ENCODE measurements around the gene HLA-DMA. TPM values are rescaled to one million over a fixed set of nuclear protein-coding genes. Genes with fewer than 3 reads are reported as not detected.

HLA-DMA gene
- total RNA-seq, 4 donors from 2014 or later = 28.8 to 85.2 (median 34.9) TPM

DNA sequence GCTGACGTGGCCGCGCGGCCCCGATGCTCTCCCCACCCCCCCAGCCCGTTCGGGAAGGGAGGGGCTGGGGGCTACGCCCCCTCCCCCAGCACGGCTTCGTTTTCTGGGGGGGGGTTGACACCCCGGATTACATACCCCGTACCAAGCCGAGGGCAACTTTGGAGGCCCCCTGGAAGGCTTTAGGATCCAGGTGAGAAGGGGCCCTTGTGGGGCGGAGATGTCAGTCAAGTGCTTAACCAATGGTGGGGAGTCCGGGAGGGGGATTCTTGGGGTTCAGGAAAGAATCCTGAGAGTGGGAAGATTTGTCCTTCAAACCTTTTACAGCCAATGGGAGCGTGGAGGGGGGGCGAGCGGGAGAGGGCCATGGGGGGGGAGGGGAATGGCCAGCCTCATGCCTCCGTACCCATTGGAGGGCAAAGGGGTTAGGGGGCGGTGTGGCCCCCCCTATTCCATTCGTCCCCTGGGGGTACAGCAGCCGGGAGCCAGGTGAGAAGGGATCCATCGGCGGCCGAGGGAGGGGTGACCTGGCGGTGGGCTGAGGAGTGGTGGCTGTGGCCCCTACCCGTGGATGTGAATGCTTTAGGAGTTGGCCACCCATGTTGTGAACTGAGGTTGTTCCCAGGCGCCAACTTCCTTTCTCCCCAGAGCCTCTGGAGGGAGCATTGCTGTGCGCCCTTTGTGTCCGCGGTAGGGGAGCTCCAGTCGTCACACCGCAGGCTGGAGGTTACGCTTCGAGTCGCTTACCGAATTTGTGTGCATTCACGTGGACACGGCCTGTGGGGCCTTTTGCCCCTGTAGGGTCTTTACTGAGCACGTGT, 16.2 kb upstream of the HLA-DMA start:
- Histone ChIP-seq H3K36me3 (peaks cover 0 to 9% (median 0%) of the 10 kb centered on the region in 3 donors), H3K4me1 (peaks cover 0 to 28% (median 20%) of the 10 kb centered on the region in 4 donors), H3K4me3 (peak overlapping the region; percentile 61 to 93 (median 72)), H3K27me3 (no peaks in the 10 kb centered on the region), H3K27ac (peak overlapping the region; percentile 99 to 100 (median 100)), H3K9me3 (no peaks in the 10 kb centered on the region)
- 0% methylated on average over 35 to 39 of the region's 40 CpGs for WGBS, 2 donors
- peak; percentile 55 to 77 for DNase-seq (ENCODE audit: low spot score in 2 of 2)
- TF ChIP-seq, protein P1, sequence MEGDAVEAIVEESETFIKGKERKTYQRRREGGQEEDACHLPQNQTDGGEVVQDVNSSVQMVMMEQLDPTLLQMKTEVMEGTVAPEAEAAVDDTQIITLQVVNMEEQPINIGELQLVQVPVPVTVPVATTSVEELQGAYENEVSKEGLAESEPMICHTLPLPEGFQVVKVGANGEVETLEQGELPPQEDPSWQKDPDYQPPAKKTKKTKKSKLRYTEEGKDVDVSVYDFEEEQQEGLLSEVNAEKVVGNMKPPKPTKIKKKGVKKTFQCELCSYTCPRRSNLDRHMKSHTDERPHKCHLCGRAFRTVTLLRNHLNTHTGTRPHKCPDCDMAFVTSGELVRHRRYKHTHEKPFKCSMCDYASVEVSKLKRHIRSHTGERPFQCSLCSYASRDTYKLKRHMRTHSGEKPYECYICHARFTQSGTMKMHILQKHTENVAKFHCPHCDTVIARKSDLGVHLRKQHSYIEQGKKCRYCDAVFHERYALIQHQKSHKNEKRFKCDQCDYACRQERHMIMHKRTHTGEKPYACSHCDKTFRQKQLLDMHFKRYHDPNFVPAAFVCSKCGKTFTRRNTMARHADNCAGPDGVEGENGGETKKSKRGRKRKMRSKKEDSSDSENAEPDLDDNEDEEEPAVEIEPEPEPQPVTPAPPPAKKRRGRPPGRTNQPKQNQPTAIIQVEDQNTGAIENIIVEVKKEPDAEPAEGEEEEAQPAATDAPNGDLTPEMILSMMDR (IDR thresholded peaks at IDR 0.05) = no peak
- TF ChIP-seq POLR2A (IDR thresholded peaks at IDR 0.05) (peak; percentile 33 to 49), EP300 (IDR thresholded peaks at IDR 0.05) (peak in 1 of 2 donors; percentile 48)

DNA sequence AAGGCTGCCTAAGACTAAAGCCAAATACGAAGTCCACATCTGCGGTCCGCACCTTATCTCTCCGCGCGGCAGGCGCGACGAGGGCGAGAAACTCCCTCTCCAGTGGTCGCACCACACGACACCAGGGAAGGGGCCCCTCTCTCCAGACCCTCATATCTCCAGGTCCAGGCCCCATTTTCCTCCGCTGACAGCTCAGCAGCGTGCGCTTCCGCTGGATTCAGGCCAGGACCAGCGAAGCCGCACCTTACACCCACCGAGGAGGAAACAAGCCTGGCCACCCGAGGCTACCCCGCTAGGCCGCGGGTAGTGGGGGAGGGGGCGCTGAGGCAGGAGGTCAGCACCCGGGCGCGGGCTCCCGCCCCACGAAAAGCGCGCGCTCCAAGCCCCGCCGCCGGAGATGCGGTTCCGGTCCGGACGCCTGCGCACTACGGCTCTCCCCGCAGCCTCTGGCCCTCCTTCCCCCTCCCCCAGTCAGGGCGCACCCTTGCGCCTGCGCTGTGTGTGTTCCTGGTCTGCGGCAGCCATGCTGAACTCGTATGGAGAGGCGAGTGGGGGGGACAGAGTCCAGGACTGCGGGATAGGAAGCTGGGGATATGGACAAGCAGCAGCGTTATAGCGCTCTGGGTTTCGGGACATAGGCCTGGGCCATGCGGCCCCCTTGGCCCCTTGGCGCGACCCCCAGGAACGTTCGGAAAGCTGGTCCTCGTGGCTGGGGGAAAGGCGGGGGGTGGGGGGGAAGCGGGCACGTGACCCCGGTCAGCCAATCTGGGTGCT, 15.4 kb upstream of the HLA-DMA start, which contains the start of gene BRD2:
BRD2 (plus strand) TSS at position 502 of the 774 bp plus-strand sequence. CDS start 4,305 bp downstream, outside the sequence.
- Histone ChIP-seq H3K4me1 (peaks cover 0 to 34% (median 21%) of the 10 kb centered on the region in 4 donors), H3K27ac (peak within 1 kb of the TSS; percentile 99 to 100 (median 100)), H3K27me3 (no peaks in the 10 kb centered on the region), H3K4me3 (peak within 1 kb of the TSS; percentile 61 to 93 (median 72)), H3K36me3 (peaks cover 0 to 9% (median 0%) of the 10 kb centered on the region in 3 donors), H3K9me3 (no peaks in the 10 kb centered on the region)
- DNase-seq (ENCODE audit: low spot score in 2 of 2) = peak; percentile 86 to 89
- TF ChIP-seq, protein P1 (IDR thresholded peaks at IDR 0.05) = peak in 2 of 5 experiments; percentile 39 to 47
- TF ChIP-seq EP300 (IDR thresholded peaks at IDR 0.05) (peak; percentile 68 to 98), POLR2A (IDR thresholded peaks at IDR 0.05) (peak; percentile 94 to 97)
- 0 to 1% methylated on average over 17 to 55 of the region's 62 CpGs for WGBS, 2 donors

DNA sequence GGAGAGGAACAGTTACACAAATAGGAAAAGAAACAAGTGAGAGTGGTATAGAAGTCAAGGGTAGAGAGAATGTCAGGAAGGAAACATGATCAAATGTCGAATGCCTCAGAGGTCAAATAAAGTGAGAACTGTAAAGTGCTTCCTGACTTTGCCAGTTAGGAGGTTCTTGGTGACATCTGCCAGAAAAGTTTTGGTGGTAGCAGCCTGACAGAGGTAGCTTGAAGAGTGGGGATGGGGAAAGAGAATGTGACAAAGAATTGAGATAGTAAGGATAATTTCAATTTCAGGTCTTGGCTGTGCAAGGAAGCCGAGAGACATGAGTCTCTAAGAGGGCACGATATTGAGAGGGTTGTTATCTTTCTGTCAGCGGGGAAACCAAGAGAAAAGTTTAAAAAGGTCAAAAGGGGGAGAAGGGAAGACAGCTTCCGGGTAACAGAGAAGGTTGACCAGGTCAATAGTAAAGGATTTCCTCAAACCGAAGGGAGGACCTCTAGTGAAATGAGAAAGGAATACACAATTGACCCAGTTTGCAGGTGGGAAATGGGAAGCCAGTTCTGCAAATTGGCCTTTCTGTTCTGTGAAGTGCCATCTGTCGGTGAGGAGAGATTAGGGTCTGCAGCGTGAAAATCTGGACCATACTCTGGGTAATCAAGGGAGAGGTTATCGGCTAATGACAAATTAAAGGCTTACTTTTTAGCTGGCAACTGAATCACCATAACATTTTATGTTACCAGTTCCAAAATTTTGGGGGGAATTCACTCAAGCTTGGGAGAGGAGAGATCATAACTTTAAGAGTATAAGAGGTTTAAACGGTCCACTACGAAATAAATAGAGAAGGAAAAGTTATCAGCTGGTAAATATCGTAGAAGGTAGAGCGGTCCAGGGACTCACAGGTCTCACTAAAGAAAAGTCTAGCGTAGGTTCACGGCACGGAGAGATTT, 14.5 kb upstream of the HLA-DMA start:
- TF ChIP-seq, protein P1 (IDR thresholded peaks at IDR 0.05) = peak; percentile 23 to 60 (median 53)
- no peak for TF ChIP-seq EP300 (IDR thresholded peaks at IDR 0.05)
- TF ChIP-seq POLR2A (IDR thresholded peaks at IDR 0.05) = no peak
- Histone ChIP-seq H3K4me3 (peak overlapping the region; percentile 61 to 93 (median 72)), H3K27me3 (no peaks in the 10 kb centered on the region), H3K9me3 (no peaks in the 10 kb centered on the region), H3K4me1 (peaks cover 0 to 39% (median 21%) of the 10 kb centered on the region in 4 donors), H3K36me3 (peaks cover 0 to 2% (median 0%) of the 10 kb centered on the region in 3 donors), H3K27ac (peak overlapping the region; percentile 99 to 100 (median 100))
- peak in 1 of 2 donors; percentile 41 for DNase-seq (ENCODE audit: low spot score in 2 of 2)
- 2 to 4% methylated on average over 16 of the region's 16 CpGs for WGBS, 2 donors

DNA sequence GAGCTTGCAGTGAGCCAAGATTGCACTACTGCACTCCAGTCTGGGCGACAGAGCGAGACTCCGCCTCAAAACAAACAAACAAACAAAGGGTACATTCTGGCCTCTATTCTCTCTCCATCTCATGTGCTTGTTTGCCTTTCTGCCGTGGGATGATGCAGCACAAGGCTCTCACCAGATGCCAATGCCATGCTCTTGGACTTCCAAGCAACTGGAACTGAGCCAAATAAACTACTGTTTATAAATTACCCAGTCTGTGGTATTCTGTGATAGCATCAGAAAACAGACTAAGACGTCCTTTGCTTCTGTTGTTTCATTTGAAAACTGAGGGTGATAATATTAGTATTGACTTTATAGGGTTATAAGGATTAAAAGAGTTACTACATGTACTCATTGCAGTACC, 11.9 kb upstream of the HLA-DMA start:
- no peak overlapping the region for H3K4me3 ChIP-seq
- no peaks in the 10 kb centered on the region for H3K27me3 ChIP-seq
- WGBS, 2 donors = 57 to 79% methylated on average over 5 of the region's 5 CpGs
- TF ChIP-seq, protein P1 (IDR thresholded peaks at IDR 0.05) = no peak
- TF ChIP-seq EP300 (IDR thresholded peaks at IDR 0.05) (no peak), POLR2A (IDR thresholded peaks at IDR 0.05) (no peak)
- DNase-seq (ENCODE audit: low spot score in 2 of 2) = no peak
- H3K9me3 ChIP-seq = no peaks in the 10 kb centered on the region
- H3K36me3 ChIP-seq = no peaks in the 10 kb centered on the region
- peak overlapping the region in 1 of 4 donors; percentile 58 for H3K27ac ChIP-seq
- H3K4me1 ChIP-seq = peaks cover 0 to 43% (median 21%) of the 10 kb centered on the region in 4 donors
